Ovary (tissue), 3 donors: Measurements from ENCODE around the gene CHML.

Experiments used
- CTCF ChIP-seq, 3 donors: fragments of 450-650 bp in 2 of 3; fragments of 200-600 bp in 1 of 3; IDR thresholded peaks; one replicate each; pipeline versions ENCODE4 v1.5.1 to v1.8.0; 2016 to 2022; ENCODE audit warnings: antibody characterized with exemption in 3 of 3, mild to moderate bottlenecking in 1 of 3
- POLR2A ChIP-seq: fragments of 450-650 bp; IDR thresholded peaks from one replicate; pipeline ENCODE4 v1.6.1; 2017; ENCODE audit warnings: antibody characterized with exemption, mild to moderate bottlenecking, moderate library complexity
- donor health status: DM: no; HTN: no; CAD: no.

GRCh38 chr1:241591736-241592135 lies 48.4 kb downstream of the CHML start:
- TF ChIP-seq CTCF (IDR thresholded peaks at IDR 0.05) = no peak
- TF ChIP-seq POLR2A = no peak
